Measurements from ENCODE around the gene GALNT7.

GRCh38 chr4:173177232-173177631, 8.6 kb downstream of the GALNT7 start:
- TF ChIP-seq ETV6 (conservative IDR thresholded peaks at IDR 0.05 in 1 of 2, IDR thresholded peaks at IDR 0.05 in 1 of 2; ENCODE audit: borderline replicate concordance in 1 of 2, low read depth in 1 of 2): no peak
- TF ChIP-seq RAD21 (IDR thresholded peaks at IDR 0.05; ENCODE audit: insufficient read depth, low read depth, low read length): peak; percentile 31; the same call in 1 of the 2 replicates

Data from GM12878 (cell line).